Panc1 (cell line): ENCODE results near the gene GSTM5.

Experiments
- POLR2AphosphoS5 ChIP-seq: IDR thresholded peaks from 2 replicates; pipeline ENCODE4 v1.6.1; 2012; ENCODE audit warnings: mild to moderate bottlenecking, low read depth, low read length, moderate library complexity
- REST ChIP-seq, 2 experiments: IDR thresholded peaks; 2 replicates each; pipeline ENCODE4 v1.6.1; 2011 to 2012; ENCODE audit warnings: low read depth in 2 of 2, control low read depth in 1 of 2, low read length in 1 of 2, mild to moderate bottlenecking in 1 of 2, moderate library complexity in 1 of 2; ENCODE audit not compliant: insufficient read depth in 1 of 2
- SIN3A ChIP-seq: IDR thresholded peaks from 2 replicates; pipeline ENCODE4 v1.6.1; 2012; ENCODE audit warnings: low read depth, mild to moderate bottlenecking, low read length, moderate library complexity, borderline replicate concordance; ENCODE audit not compliant: insufficient read depth
- TCF7L2 ChIP-seq: IDR thresholded peaks from 2 replicates; pipeline ENCODE4 v1.6.1; 2011; ENCODE audit warnings: mild to moderate bottlenecking, low read depth, low read length, inconsistent platforms
- TF ChIP-seq, protein P1 (sequence below): fragments of 450-650 bp; IDR thresholded peaks from 2 replicates; pipeline ENCODE4 v1.5.1; 2017; ENCODE audit warnings: mild to moderate bottlenecking

DNA sequence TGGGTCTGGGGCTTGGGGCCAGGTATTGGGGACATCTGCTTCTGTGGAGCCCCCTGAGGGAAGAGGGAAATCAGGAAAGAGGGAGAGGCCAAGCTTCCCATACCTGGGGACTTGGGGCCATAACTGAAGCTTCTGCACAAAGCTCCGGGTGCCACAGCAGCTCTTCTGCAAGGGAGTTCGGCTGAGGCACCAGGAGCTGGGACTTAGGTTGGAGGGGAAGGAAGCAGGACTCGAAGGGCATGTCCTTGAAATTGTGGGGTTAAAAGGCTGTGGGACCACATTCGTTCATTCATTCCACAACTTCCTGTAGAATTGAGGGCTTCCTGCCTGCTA lies 53.4 kb downstream of the GSTM5 start:
- TF ChIP-seq, protein P1, sequence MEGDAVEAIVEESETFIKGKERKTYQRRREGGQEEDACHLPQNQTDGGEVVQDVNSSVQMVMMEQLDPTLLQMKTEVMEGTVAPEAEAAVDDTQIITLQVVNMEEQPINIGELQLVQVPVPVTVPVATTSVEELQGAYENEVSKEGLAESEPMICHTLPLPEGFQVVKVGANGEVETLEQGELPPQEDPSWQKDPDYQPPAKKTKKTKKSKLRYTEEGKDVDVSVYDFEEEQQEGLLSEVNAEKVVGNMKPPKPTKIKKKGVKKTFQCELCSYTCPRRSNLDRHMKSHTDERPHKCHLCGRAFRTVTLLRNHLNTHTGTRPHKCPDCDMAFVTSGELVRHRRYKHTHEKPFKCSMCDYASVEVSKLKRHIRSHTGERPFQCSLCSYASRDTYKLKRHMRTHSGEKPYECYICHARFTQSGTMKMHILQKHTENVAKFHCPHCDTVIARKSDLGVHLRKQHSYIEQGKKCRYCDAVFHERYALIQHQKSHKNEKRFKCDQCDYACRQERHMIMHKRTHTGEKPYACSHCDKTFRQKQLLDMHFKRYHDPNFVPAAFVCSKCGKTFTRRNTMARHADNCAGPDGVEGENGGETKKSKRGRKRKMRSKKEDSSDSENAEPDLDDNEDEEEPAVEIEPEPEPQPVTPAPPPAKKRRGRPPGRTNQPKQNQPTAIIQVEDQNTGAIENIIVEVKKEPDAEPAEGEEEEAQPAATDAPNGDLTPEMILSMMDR, result no peak
- TF ChIP-seq POLR2AphosphoS5 (no peak), SIN3A (no peak), REST (IDR thresholded peaks at IDR 0.05; ENCODE audit: insufficient read depth in 1 of 2, low read depth in 2 of 2, low read length in 1 of 2) (no peak), TCF7L2 (no peak)
